Bone marrow (tissue), 2 donors: ENCODE measurements around the gene LYSET.
"Not testable (repeated sequence)": the region's sequence is repeated elsewhere in the genome, so short reads cannot be mapped to it uniquely, and the experiment has no call there.

Source experiments
- DNase-seq, 2 donors: peaks; one replicate each; lab custom pipeline; 2025; lab: John Stamatoyannopoulos, UW

Gene LYSET

GRCh38 chr14:93184391-93185348 is at the start of gene LYSET, which contains the start of gene MOAP1:
TSS of gene LYSET (plus strand) at chr14:93185317. CDS start at chr14:93185406, 89 bp downstream.
TSS of gene MOAP1 (minus strand) at chr14:93184897. CDS start at chr14:93184242, 655 bp downstream.
- peak; percentile 66 to 85 for DNase-seq

DNA sequence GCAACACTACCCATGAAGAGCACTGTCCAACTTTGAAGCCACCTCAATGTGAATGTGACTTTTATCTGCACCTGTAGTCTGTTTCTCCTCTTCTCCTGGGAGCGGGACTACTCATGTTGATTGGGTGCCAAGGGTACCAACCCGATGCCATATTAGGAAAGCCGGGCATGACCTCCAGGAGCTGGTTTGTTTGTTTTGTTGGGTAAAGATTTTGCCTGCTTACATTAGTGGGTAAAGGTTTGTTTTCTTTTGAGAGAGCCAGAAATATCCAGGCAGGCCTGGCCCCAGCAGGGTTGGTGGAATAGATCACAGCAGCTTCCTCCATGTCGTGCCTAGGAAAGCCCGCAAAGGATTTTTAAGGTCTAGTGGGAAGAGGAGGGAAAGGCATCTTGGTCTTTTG is 49.7 kb upstream of the LYSET start:
- DNase-seq: no peak

DNA sequence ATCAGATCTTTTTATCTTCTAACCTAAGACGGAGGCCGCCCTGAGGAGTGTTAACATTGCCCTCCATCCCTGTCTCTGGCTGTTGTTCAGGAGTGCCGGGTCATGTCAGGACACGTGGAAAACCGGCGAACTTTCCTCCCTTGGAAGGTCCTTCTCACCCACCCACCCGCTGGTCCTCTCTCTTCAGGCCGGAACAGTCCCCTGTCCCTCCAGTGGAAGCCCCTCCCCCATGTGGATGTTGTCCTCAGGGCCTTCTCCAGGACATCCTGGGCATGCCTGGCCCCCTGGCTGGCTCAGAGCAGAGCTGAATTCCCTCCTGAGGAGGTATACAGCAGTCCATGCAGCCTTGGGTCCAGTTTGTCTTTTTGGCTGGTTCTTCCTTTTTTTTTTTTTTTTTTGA is 49.1 kb upstream of the LYSET start:
- no peak for DNase-seq

GRCh38 chr14:93136508-93136907 is 48.6 kb upstream of the LYSET start:
- DNase-seq: not testable (repeated sequence)

DNA sequence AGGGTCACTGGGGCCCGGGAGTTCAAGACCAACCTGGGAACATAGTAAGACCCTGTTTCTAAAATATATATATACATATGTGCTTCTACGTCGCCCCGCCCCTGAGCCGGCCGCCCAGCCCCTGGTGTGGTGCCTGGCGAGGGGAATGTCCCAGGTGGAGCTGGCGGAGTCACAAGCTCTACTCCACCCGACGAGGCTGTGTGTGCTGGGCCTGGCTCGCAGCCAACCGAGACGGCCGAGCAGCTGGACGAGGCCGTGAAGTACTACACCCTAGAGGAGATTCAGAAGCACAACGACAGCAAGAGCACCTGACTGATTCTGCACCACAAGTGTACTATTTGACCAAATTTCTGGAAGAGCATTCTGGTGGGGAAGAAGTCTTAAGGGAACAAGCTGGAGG is 47.3 kb upstream of the LYSET start:
- DNase-seq: no peak

DNA sequence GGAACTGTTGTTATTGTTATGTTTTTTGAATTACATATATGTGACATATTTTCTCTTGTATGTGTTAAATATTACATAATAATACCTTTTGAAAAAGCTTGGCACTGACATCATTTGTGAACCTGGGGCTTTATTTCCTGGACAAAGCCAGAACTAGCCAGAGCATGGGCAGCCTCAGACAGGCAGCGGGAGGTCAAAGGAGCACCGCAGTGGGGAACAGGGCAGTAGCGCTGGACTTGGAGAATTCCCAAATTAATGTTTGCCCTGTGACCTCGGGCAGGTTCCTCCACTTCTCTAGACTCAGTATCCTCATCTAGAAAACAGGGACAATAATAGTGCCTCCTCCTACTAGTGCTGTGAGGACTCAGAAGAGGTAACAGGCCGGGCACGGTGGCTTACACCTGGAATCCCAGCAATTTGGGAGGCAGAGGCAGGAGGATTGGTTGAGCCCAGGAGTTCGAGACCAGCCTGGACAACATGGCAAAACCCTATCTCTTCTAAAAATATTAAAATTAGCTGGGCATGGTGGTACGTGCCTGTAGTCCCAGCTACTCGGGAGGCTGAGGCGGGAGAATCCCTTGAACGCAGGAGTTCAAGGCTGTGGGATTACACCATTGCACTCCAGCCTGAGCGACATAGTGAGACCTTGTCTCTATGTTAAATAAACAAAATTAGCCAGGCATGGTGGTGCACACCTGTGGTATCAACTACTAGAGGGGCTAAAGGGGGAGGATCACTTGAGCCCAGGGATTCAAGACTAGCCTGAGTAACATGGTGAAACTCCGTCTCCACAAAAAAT is 42.1 kb upstream of the LYSET start:
- no peak for DNase-seq

GRCh38 chr14:93146119-93146518 is 39.0 kb upstream of the LYSET start:
- no peak for DNase-seq

DNA sequence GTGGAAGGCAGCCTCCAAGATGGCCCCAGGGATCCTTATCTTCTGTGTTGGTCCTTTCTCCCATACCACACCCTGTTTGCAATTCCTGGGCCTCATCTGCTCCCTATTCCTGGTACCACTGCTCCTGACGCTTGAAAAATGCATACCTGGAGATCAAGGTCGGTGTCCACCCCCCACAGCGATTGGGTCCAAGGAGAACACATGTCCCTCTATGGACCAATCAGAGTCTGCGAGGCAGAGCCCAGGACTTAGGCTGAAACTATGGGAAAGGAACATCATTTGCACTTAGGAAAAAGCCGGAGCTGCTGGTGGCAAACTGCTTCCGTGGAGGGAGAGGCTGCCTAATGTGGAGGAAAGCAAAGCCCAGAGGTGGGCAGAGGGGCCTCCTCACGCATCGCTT is 36.1 kb upstream of the LYSET start:
- no peak for DNase-seq

DNA sequence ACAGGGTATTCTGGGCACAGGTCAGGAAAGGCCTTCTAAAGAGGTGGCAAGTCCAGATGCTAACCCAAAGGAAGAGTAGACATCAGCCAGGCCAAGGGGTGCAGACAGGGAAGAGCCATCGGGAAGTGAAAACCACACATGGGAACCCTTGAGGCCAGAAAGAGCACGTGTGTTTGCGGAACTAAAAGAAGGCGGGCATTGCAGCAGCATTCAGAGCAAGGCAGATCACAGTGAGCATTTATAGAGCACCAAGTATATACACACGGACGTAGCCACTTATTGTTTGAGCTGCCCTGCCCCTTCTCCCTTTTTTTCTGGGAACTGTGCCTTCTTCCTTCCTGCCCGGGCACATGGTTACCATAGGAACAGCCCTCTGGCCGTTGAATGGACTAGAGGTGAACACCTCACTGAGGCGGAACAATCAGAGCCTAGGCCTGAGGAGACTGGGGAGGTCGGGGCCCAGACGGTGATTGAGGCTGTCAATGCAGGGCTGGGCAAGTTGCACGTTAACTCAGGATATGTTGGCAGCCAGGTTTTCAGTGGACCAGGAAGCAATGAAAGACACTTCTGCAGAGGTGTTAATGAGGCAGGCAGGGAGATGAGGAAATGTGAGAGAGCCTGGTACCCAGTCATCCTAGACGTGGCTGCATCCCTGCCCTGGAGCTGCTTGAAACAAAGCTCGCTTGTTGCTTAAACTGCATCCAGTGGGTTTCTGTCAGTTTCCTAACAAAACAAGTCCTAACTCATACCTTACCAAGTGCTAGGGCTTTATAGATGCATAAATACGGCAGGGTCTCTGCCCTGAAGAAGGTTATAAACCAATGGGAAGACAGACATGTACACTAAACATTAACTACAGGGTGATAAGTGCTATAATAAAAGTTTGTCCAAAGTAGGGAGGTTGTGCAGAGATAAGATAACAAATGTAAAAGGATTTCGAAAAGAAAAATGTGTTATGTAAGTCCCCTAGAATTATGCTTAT is 34.6 kb upstream of the LYSET start:
- no peak for DNase-seq

- DNase-seq: no peak
These were observed 32.0 kb upstream of the LYSET start for GRCh38 chr14:93153121-93153520.

GRCh38 chr14:93155667-93156066 is 29.4 kb upstream of the LYSET start:
- DNase-seq: no peak

GRCh38 chr14:93156693-93157369 is 28.3 kb upstream of the LYSET start:
- DNase-seq: no peak

- DNase-seq: not testable (repeated sequence)
These were observed 26.8 kb upstream of the LYSET start for GRCh38 chr14:93158349-93158748.

GRCh38 chr14:93159625-93160352 is 25.3 kb upstream of the LYSET start:
- not testable (repeated sequence) for DNase-seq

DNA sequence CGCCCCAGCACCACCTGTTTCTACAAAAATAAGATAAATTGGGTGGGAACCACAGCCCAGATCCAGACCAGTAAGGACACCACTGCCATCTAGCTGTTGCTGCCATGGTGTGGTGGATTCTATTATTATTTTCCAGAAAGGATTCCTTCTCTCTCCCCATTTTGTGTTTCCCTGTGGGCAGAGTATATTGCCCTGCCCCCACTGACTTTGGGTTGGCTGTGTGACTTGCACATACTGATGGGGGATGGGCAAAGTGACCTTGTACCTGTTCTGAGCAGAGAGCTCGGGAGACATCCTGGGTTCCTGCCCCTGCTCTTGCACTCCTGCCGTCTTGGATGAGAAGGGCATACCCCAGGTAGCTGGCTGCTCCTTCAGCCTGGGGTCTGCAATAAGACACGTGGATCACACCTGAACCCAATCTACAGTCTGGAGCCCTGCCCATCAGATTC is 24.7 kb upstream of the LYSET start:
- DNase-seq: no peak

DNA sequence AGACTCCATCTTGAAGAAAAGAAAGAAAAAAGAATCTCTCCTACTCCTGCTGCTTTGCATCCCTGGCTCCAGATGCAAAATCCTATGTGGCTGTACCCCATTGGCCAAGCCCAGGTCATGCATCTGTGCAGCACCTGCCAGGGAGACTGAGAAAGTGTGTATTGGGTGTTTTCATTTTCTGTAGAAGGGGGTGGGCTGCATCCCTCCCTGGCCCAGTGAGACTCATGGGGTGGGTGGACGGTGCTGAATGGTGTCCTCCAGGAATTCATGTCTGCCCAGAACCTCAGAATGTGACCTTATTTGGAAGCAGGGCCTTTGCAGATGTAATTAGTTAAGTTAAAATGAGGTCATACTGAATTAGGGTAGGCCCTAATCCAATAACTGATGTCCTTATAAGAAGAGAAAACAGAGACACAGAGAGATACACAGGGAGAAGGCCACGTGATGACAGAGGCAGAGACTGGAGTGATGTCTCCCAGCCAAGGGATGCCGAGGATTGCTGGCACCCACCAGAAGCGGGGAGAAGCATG is 23.6 kb upstream of the LYSET start:
- no peak for DNase-seq

GRCh38 chr14:93163564-93163963 is 21.6 kb upstream of the LYSET start:
- DNase-seq: no peak

DNA sequence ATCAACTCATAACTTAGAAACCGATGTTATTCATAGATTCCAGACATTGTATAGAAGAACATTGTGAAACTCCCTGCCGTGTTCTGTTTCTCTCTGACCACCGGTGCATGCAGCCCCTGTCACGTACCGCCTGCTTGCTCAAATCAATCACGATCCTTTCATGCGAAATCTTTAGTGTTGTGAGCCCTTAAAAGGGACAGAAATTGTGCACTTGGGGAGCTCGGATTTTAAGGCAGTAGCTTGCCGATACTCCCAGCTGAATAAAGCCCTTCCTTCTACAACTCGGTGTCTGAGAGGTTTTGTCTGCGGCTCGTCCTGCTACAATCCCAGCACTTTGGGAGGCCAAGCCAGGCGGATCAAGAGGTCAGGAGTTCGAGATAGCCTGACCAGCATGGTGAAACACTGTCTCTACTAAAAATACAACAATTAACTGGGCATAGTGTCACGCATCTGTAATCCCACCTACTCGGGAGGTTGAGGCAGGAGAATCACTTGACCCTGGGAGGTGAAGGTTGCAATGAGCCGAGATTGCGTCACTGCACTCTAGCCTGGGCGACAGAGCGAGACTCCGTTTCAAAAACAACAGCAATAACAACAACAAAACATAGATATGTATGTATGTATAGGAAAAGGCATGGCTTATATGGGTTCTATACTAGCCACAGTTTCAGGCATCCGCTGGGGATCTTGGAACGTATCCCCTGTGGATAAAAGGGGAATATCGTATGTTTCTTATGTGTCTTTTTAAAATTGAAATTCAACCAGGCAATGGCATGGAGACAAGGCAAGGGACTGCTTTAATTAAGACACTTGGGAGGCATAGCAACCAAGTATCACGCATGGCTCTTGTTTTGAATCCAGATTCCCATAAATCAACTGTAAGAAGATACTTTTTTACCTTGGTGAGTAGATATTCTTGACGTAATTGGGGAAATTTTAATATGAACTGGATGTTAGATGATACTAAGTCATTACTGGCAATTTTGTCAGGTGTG is 19.5 kb upstream of the LYSET start:
- DNase-seq: not testable (repeated sequence)

DNA sequence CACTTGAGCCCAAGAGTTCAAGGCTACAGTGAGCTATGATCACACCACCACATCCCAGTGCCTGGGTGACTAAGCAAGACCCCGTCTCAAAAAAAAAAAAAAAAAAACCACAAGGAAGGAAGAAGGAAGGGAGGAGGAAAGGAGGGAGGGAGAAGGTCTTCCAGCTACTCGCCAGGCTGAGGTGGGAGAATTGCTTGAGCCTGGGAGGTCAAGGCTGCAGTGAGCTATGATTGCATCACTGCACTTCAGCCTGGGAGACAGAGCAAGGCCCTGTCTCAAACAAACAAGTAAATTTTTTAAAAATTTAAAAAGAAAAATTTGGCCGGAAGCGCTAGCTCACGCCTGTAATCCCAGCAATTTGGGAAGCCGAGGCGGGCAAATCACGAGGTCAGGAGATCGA is 16.5 kb upstream of the LYSET start:
- not testable (repeated sequence) for DNase-seq
